HG03064 (cell line): ENCODE results near the gene SH3YL1.

ENCODE experiments used
- ATAC-seq: cut with Tn5 transposase; IDR thresholded peaks from one replicate; pipeline ENCODE4 v1.9.1; 2021; ENCODE audit warnings: low read depth; ENCODE audit not compliant: unreplicated experiment

The SH3YL1 gene

DNA sequence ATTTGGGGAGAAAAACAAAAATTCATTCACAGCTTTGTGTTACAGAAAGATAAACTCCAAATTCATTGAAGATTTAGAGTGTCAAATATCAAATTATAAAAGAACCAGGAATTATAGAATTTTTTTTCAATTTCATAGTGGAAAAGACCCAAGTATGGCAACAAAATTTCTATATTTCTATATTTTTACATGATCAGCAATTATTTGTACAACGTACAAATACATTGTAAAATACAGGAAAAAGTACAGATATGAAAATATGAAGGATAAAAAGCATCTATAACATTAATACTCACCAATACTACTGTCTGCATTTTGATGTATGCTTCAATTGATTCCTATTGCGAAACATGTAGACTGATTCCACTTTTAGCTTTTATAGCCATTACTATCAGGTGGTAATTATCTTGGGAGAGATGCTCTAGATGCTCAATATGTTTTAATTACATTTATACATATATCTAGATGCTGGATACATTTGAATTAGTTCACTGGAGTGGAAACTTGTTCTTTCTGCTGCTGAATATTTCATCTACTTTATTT lies 4.0 kb downstream of the SH3YL1 start:
- ATAC-seq: no peak

GRCh38 chr2:258933-259332 lies 4.9 kb downstream of the SH3YL1 start:
- no peak for ATAC-seq

DNA sequence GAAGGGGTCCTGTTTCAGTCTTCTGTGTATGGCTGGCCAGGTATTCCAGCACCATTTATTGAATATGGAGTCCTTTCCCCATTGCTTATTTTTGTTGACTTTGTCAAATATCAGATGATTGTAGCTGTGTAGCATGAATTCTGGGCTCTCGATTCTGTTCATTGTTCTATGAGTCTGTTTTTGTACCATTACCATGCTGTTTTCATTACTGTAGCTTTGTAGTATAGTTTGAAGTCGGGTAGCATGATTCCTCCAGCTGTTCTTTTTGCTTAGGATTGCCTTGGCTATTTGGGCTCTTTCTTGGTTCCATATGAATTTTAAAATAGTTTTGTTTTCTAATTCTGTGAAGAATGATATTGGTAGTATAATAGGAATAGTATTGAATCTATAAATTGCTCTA lies 6.0 kb downstream of the SH3YL1 start:
- no peak for ATAC-seq

DNA sequence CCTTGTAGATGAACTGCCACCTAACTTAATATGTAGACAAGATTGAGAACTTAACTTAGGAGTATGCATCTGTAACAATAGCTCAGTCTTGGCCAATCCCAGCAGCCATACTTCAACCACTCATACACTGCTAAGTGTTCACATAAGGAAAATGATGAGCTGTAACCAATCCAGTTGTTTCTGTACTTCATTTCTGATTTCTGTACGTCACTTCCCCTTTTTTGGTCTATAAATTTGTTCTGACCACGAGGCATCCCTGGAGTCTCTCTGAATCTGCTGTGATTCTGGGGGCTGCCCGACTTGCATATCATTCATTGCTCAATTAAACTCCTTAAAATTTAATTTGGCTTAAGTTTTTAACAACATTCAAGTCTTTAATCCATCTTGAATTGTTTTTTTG lies 6.4 kb downstream of the SH3YL1 start:
- no peak for ATAC-seq

DNA sequence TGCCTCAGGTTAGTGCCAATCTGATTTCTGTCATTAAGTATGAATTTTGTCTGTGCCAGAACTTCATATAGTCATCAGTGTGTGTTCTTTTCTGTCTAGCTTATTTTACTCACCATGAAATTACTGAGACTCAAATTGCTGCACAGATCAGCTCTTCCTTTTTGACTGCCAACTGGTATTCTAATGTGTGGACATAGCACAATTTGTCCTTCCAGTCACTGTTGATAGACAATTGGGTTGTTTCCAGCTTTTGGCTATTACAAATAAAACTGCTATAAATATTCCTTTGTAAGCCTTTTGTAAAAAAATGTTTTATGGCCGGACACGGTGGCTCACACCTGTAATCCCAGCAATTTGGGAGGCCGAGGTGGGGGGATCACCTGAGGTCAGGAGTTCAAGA lies 7.7 kb downstream of the SH3YL1 start:
- ATAC-seq: no peak

- no peak for ATAC-seq
These were observed 8.6 kb downstream of the SH3YL1 start for GRCh38 chr2:255195-255594.

GRCh38 chr2:254241-254640 lies 9.6 kb downstream of the SH3YL1 start:
- ATAC-seq: no peak

DNA sequence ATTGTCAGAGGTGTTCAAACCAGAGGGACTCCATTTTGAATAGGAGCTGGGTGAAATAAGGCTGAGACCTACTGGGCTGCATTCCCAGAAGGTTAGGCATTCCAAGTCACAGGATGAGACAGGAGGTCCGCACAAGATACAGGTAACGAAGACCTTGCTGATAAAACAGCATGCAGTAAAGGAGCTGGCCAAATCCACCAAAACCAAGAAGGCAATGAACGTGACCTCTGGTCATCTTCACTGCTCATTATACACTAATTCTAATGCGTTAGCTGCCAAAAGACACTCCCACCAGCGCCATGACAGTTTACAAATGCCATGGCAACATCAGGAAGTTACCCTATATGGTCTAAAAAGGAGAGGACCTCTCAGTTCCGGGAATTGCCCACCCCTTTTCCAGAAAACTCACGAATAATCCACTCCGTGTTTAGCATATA lies 10.6 kb downstream of the SH3YL1 start:
- no peak for ATAC-seq

- ATAC-seq: no peak
These were observed 11.7 kb downstream of the SH3YL1 start for GRCh38 chr2:252001-252602.

- ATAC-seq: no peak
These were observed 14.2 kb downstream of the SH3YL1 start for GRCh38 chr2:249538-250042.

- no peak for ATAC-seq
These were observed 15.1 kb downstream of the SH3YL1 start for GRCh38 chr2:248724-249123.

- no peak for ATAC-seq
These were observed 17.2 kb downstream of the SH3YL1 start for GRCh38 chr2:246489-247144.

DNA sequence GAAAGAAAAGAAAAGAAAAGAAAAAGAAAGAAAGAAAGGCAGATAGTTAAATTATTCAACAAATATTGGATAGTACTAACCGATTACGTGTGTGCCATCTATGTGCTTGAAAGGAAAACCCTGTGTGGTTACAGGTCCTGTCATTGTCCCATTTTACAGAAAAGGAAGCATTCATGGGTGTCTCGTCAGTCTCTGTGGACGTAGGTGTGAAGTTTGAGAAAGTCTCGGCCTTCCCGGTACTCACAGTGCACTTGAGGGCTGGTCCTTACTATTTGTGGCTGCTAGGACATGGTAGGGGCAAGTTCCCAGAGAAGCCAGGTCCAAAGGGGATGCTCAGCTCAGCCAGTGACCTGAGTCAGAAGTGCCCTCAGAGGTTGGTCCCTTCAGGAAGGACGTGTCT lies 19.3 kb downstream of the SH3YL1 start:
- ATAC-seq: no peak

DNA sequence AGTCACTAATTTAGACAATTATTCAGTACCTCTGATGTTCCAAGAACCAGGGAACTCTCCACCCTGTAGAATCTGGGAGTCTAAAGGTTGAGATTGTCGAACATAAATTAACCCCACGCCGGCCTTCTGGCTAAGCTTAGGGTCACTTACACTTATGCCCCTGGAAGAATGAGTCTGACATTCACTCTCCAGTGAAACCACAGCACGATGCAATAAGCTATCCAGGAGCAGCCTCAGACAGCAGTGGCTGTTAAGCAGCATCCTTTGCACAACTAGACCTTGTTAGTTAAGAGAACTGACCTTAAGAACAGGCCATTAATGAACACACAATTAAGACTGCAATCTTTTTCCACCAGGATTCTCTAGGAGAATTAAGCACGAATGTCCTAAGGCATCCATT lies 25.0 kb downstream of the SH3YL1 start:
- no peak for ATAC-seq

DNA sequence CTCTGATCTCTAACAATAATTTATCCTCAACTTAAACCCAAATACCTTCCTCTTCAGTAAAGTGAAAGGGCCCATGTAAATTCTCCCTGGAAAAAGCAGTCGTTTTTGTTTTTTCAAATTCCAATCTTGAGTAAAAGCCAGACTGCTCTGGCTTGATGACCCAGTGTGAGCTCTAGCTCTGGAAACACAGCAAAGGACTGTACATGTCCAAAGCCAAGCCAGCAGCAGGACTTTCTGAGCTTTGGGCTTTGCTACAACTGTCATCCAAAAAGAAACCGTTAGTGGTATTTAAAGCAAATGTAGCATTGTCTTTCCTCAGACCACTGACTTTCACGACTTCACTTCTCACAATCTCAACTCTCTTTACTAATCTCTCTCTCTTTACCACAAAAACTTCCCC lies 25.4 kb downstream of the SH3YL1 start:
- ATAC-seq: no peak

DNA sequence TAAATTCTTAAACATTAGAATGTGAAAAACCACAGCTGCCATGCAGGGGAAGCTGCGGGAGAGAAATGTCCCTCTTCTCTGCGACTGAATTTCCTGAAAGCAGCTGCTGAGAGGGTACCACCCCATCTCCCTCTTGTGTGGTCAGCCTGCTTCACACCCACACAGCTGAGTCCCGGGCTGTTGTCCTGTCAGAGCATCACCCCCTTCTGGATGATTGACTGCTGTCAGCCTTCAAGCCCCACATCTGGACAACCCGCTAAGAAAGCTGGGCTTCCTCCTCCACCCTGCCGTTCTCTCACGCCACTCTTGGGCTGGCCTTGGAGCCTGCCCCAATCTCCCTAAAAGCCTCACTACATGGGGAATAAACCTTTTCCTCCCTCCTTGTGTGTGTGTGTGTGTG lies 26.0 kb downstream of the SH3YL1 start:
- no peak for ATAC-seq

DNA sequence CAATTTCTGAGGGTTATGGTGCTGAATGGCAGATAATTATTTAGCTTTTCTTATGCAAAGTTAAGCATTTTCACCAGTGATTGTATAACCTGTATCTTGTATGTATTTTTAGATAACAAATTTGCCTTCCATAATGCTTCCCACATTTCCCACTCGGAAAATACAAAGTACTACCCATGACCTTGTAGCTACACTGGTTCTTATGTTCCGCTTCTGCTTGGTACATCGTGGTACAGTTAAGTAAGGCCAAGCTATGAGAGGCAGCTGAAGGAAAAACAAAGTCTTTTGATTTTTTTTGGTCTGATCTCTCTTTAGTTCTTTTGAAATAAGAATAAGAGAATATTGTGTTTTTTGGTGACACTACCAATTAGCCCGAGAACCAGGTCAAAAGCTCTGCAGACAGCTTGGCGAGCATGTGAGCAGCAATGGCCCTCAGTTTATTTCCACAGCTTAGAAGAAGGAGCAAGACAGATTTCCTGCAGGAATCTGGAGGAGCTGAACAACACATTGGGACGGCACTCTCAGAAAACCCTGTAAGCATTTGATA lies 26.8 kb downstream of the SH3YL1 start:
- ATAC-seq: no peak

GRCh38 chr2:234421-234820 lies 29.4 kb downstream of the SH3YL1 start:
- no peak for ATAC-seq

- no peak for ATAC-seq
These were observed 30.8 kb downstream of the SH3YL1 start for GRCh38 chr2:233030-233429.

DNA sequence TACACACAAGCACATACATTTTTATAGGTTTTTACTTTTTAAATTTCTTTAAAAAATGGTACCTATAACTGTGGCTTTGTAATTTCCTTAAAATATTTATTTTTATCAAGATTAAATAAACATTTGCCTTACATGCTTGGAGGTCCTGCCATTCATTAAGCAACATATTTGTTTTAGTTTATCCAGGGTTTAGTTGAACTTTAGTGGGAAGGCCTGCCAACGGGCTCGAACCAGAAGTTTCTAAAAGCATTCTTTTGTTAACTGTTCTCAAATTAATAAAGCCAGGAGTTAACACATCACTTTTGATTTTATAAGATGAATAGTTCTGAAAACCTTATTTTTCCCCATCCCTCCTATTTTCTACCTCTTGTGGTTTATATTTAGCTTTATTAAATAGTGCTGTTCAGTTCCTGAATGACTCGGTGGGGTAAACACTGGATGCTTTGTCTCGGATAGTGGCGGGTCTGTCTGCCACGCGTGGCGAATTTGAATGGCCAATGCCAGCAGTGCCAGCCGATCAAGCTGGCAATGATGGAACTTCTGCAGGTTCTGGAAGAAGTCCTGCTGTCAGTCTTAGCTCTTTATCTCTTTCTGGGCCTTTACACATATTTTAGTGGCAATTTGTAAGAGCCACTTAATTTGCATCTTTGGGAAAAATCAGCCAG lies 32.2 kb downstream of the SH3YL1 start:
- ATAC-seq: no peak

GRCh38 chr2:228518-229278 lies 35.1 kb downstream of the SH3YL1 start:
- ATAC-seq: no peak
